D721Med (cell line): ENCODE results near the gene HOXC11.

Source experiments
- DNase-seq: peaks from one replicate; pipeline ENCODE4 v3.0.0; 2011; ENCODE audit warnings: low spot score; ENCODE audit not compliant: insufficient read length
- FAIRE-seq: peaks from 2 replicates; lab custom pipeline; 2011; peaks lifted over from hg19 to GRCh38; lab: Jason Lieb, UNC
- CTCF ChIP-seq: IDR thresholded peaks from 2 replicates; pipeline ENCODE4 v1.5.1; 2012; ENCODE audit warnings: mild to moderate bottlenecking, control low read depth; ENCODE audit not compliant: insufficient read depth; ENCODE audit errors: missing control alignments

HOXC11 gene

GRCh38 chr12:53980802-53981496 is 8.0 kb downstream of the HOXC11 start:
- no peak for TF ChIP-seq CTCF
- FAIRE-seq (no peak), DNase-seq (no peak)

DNA sequence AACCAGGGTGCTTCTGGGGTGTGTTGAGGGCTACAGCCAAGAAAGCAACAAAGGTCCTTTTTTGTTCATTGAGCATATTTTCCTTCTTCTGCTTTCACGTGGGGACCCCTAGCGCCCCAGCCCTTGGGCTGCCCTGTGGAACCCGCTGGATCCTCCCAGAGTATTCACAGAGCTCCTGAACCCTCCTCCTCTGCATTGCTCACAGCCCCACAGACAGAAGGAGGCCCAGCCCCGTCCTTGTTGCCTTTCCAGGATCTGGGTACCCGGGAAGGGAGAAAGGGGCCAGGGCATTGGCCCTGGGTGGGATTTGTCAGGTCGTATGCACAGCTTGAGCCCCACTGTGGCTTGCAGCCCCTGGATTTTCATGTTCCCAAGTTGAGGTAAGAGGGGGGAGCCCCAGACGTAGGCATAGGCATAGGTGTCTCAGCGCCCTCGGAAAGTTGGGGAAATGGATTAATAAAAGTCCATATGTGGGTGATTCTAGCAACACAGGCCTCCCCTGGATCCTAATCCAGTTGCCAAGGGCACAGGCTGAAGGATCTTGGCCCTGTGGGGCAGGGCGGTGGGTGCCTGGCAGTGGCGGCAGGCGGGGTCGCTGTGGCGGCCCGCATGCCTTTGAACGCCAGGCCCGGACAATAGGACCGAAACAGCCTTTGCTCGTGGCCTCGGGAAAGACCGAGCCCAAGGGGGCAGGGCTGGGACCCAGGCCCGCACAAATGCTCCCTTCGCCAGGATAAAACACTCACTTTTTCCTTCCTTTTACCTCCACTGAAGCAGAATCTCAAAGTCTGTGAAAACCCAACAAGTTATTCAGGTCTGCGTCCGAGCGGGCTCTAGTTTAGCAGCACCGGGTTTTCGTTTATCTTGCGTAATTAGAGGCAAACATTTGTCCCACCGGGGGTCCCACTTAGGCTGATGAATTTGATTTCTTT is 9.0 kb downstream of the HOXC11 start:
- DNase-seq (no peak), FAIRE-seq (no peak)
- TF ChIP-seq CTCF: no peak

- TF ChIP-seq CTCF: no peak
- DNase-seq: no peak
- FAIRE-seq: no peak
Measured at GRCh38 chr12:53982648-53983567, 10.0 kb downstream of the HOXC11 start.

GRCh38 chr12:53983568-53983949 is 10.6 kb downstream of the HOXC11 start:
- FAIRE-seq (no peak), DNase-seq (no peak)
- TF ChIP-seq CTCF: no peak

DNA sequence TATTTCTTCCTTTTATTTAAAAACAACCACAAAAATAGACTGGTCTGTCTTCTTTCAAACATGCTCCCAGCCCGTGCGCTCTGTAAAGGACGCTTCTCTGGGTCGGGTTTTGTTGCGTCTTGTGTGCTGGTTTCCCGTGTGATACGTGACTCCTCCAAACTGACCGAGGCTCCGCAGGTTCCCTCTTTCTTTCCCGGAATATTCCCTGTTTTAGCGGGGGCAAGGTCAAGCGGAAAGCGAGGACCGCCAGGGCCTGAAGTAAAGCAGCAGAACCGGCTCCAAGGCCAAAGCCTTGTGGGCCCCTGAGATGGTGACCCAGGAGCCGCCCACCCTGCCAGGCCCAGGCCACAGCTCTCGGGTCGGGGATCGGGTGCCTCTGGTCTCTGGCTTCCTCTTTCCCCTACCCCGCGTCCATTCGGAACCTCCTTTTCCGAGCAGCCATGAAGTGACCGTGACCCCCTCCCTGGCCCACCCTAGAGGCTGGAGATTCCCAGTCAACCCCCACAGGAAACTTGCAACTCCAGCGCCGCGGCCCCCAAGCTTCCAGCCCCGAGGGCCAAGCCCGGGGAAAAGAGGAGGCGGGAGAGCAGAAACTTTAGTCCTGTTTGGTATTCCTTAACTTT is 11.1 kb downstream of the HOXC11 start:
- no peak for FAIRE-seq
- no peak for DNase-seq
- no peak for TF ChIP-seq CTCF

DNA sequence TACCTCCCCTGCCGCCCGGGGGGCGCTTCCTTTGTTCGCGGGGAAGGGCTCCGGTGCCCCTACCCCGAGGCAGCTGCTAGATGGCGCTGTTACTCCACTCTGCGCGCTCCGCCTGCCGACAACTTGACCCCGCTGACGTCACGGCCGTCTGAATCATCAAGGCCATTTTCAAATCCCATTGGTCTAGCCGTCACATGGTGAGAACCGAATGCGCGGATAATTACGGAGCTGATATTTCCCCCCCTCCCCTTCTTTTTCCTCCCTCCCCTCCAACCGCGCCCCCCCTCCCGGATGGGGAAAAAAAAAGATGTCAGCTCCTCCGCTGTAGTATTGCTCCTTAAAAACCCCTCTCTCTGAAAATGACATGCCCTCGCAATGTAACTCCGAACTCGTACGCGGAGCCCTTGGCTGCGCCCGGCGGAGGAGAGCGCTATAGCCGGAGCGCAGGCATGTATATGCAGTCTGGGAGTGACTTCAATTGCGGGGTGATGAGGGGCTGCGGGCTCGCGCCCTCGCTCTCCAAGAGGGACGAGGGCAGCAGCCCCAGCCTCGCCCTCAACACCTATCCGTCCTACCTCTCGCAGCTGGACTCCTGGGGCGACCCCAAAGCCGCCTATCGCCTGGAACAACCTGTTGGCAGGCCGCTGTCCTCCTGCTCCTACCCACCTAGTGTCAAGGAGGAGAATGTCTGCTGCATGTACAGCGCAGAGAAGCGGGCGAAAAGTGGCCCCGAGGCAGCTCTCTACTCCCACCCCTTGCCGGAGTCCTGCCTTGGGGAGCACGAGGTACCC is 12.2 kb downstream of the HOXC11 start, which contains the start of gene HOXC10:
Gene HOXC10 (plus strand): TSS at position 246 of the 791 bp plus-strand sequence. CDS start 114 bp downstream, at position 360.
- peak; percentile 86 for DNase-seq
- no peak for FAIRE-seq
- TF ChIP-seq CTCF: peak; percentile 70
